GM18870 (cell line): ENCODE measurements around the gene MGAT4A.
A peak's percentile ranks its signal among the peaks of the same experiment; 100 is the strongest.
"Not testable (repeated sequence)": the region's sequence is repeated elsewhere in the genome, so short reads cannot be mapped to it uniquely, and the experiment has no call there.

ENCODE experiments used
- ATAC-seq: cut with Tn5 transposase; IDR thresholded peaks from one replicate; pipeline ENCODE4 v1.9.1; 2021; ENCODE audit warnings: moderate library complexity; ENCODE audit not compliant: unreplicated experiment

MGAT4A gene

GRCh38 chr2:98730707-98731040 lies 258 bp downstream of the MGAT4A start:
- ATAC-seq = no peak

DNA sequence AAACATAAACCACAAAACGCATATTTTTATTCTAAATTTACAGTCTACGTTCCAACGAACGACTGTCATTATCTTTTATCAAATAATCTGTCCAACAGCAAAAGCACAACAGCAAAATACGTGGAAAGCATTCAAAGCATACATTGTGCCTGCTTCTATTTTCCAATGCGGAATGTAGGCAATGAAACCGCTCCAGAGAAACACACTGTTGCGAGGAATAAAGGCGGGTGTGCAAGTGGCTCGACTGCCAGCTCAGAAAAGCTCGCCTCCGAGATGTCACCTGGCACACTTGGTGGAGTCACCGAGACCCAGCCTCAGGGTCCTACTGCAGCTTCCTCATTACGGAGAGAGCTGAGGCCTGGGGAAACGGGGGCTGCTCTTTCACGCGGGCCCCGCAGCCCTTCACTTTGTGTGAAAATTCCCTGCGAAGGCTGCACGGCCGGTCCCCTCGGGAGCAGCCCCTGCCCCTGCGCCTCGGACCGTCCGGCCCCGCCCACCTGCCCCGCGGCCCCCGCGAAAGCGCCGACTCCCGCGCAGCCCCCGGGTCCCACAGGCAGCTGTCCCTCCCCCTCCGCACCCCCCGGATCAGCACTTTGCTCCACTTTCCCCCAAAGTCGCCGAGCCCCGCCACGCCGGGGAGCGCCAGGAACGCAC lies 752 bp downstream of the MGAT4A start:
- ATAC-seq = no peak

DNA sequence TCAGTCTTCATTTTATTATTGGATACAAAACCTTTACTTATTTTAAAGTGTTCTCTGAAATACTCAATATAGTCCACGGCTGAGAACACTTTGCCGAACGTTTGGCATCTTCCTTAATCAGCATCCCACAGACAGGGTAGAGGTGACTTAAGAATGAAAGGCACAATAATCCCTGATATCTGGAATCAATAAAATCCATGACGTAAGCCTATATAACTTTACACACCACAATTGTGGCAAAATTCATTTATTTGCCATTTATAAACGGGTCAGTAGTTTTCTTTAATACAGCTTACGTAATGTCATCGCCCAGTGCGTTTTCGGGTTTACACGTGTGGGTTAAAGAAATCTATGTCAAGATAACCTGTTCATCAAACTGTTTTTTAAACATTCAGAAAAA lies 1.3 kb downstream of the MGAT4A start:
- ATAC-seq = no peak

GRCh38 chr2:98728088-98728718 lies 2.7 kb downstream of the MGAT4A start:
- not testable (repeated sequence) for ATAC-seq

- ATAC-seq = no peak
Measured at GRCh38 chr2:98727369-98728087, 3.4 kb downstream of the MGAT4A start.

DNA sequence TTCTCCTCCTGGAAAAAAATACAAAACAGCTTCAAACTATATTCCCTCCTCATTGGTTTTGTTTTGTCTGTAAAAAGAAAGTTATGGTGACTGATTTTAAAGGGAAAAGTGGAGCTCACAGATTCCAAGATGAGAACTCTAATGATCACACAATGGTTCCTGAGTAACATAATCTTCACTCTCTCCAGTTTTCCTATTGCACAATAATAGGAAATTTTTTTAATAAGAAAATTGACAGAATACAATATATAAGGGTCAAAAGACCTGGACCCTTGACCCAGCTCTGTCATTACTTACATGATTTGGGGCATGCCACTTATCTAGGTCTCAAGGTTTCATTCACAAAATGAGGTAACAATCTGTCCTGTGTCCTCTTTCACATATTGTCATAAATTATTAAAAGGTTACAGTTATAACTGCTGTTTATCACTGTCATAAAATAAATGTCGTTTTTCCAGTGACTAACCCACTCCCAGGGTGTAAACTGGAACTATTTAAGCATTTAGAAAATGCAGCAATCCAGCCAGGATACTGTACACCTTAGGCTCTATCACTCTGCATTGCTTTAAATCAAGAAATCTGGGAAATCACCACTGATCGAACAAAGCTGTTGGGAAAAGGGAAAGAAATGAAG lies 4.1 kb downstream of the MGAT4A start:
- no peak for ATAC-seq

DNA sequence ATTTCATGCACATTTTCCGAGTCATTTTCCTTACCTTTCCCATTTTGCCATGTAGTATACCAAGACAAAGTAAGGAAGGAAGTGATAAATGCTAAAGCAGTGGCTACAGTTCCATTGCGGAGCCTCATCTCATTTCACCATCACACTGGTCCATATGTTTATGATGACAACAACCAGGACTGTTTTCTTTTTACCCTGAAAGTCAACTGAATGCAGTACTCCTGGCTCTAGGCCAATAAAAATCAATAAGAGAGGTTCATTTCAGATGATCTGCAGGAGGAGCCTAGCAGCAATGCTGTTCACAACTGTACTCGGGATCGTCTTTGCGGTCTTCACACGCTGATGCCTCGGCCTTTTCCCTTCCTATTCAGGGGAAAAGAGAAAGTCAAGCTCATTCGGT lies 4.7 kb downstream of the MGAT4A start:
- no peak for ATAC-seq

DNA sequence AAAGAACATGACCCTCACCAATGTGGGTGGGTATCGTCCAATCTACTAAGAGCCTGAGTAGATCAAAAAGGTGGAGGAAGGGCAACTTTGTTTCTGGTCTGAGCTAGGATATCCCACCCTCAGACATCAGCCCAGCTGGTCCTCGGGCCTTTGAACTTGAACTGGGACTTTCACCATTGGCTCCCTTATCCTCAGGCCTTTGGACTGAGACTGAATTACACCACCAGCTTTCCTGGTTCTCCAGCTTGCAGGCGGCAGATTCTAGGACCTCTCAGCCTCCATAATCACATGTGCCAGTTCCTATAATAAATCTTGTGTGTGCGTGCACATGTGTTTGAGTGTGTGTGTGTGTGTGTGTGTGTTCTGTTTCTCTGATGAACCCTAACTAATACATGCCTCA lies 10.6 kb downstream of the MGAT4A start:
- no peak for ATAC-seq

DNA sequence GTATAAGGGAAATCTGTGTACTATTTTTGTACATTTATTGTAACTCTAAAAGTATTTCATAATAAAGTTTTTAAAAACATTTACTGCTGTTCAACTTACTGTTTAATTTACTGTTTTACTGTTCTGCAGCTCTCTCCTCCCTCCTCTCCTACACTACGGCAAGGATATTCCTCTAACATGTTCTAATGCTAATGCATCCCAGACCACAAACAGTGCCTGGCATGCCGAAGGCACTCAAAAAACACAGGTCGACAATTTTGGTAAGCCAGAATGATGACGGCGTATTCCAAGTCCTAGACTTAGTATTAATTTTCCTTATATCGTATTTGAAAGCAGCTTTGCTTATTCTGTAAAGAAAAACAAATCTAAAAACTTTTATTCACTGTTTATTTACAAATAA lies 13.3 kb downstream of the MGAT4A start:
- ATAC-seq = no peak

DNA sequence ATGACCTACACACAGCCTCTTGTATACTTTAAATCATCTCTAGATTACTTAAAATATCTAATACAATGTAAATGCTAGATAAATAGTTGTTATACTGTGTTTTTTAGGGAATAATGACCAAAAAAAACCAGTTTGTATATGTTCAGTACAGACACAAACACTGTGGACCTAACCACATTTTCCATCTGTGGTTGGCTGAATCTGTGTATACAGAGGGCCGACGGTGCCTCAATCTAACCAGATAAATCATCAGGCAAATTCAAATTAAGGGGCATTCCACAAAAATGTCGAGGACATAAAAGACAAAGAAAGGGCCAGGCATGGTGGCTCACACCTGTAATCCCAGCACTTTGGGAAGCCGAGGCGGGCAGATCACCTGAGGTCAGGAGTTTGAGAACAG lies 14.1 kb downstream of the MGAT4A start:
- no peak for ATAC-seq

GRCh38 chr2:98715812-98716451 lies 15.0 kb downstream of the MGAT4A start:
- no peak for ATAC-seq

GRCh38 chr2:98713332-98714015 lies 17.5 kb downstream of the MGAT4A start:
- peak; percentile 81 for ATAC-seq

- ATAC-seq = no peak
Measured at GRCh38 chr2:98712145-98712544, 18.8 kb downstream of the MGAT4A start.

DNA sequence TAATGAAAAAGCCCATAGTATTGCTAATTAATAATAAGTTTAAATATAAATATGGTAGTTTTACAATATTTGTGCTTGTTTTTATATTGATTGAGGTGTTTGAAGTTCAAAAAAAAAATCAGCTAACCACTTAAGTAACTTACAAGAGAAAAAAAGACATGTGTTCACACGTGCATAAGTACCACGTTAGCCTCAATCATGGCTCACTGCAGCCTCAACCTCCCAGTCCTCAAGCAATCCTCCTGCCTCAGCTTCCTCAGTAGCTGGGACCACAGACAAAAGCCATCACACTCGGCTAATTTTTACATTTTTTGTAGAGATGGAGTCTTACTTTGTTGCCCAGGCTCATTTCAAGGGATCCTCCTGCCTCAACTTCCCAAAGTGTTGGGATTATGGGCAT lies 19.4 kb downstream of the MGAT4A start:
- ATAC-seq = no peak

GRCh38 chr2:98710734-98711133 lies 20.2 kb downstream of the MGAT4A start:
- no peak for ATAC-seq

DNA sequence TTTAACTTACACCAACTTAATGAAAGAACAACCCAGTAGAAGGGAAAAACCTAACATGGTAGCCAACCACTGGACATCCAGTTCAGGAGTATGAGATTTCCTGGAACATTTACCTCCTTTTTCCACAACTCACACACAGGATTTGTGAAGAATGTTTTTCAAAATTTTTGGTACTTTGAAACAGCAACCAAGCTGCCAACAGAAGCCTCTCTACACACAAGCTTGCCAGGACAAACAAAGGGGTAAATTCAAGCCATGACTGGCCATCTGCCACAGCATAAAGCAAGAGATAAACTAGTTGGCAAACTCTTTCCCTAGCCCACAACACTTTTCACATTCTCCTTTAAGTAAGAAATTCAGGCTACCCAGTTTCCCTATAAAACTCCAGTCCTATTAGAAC lies 21.4 kb downstream of the MGAT4A start:
- ATAC-seq = no peak

- ATAC-seq = no peak
Measured at GRCh38 chr2:98708396-98709186, 22.3 kb downstream of the MGAT4A start.

- ATAC-seq = no peak
Measured at GRCh38 chr2:98706591-98706990, 24.3 kb downstream of the MGAT4A start.

- no peak for ATAC-seq
Measured at GRCh38 chr2:98705333-98705617, 25.7 kb downstream of the MGAT4A start.
